Thyroid gland (tissue), 4 donors: ENCODE measurements around the gene LAMA1.

Experiments used
- POLR2A ChIP-seq, 2 donors: fragments of 450-650 bp; IDR thresholded peaks; one replicate each; pipeline ENCODE4 v1.6.1; 2017; ENCODE audit warnings: antibody characterized with exemption in 2 of 2, mild to moderate bottlenecking in 2 of 2, moderate library complexity in 1 of 2
- TF ChIP-seq, protein P1 (sequence below), 6 experiments: fragments of 200-600 bp in 3 of 6; fragments of 450-650 bp in 3 of 6; sonication (generic) in 3 of 6; IDR thresholded peaks; one replicate each; pipeline ENCODE4 v1.5.1; 2016 to 2019; ENCODE audit warnings: antibody characterized with exemption in 6 of 6, mild to moderate bottlenecking in 2 of 6, inconsistent platforms in 1 of 6, moderate library complexity in 1 of 6

DNA sequence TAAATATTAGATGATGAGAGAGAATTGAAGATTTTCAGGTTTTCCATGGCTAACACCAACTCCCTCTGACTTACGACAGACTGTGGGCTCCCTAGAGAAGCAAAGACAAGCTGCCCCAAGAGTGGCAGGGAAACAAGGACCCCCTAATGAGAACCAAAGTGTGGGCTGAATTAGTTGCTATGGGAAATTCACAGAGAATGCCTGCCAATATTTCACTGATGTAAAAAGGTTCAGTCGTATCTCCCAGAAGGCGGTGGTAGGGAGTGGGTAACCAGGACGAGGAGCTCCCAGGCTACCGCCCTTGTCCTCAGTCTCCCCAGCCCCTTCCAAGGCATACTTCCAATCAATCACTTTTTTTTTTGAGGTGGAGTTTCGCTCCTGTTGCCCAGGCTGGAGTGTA lies 113.6 kb downstream of the LAMA1 start:
- TF ChIP-seq, protein P1, sequence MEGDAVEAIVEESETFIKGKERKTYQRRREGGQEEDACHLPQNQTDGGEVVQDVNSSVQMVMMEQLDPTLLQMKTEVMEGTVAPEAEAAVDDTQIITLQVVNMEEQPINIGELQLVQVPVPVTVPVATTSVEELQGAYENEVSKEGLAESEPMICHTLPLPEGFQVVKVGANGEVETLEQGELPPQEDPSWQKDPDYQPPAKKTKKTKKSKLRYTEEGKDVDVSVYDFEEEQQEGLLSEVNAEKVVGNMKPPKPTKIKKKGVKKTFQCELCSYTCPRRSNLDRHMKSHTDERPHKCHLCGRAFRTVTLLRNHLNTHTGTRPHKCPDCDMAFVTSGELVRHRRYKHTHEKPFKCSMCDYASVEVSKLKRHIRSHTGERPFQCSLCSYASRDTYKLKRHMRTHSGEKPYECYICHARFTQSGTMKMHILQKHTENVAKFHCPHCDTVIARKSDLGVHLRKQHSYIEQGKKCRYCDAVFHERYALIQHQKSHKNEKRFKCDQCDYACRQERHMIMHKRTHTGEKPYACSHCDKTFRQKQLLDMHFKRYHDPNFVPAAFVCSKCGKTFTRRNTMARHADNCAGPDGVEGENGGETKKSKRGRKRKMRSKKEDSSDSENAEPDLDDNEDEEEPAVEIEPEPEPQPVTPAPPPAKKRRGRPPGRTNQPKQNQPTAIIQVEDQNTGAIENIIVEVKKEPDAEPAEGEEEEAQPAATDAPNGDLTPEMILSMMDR (IDR thresholded peaks at IDR 0.05), result no peak
- no peak for TF ChIP-seq POLR2A (IDR thresholded peaks at IDR 0.05)
